Activated CD4-positive, alpha-beta T cell treated with anti-CD3 and anti-CD28 coated beads, Interleukin-10, Interleukin-2, amounts not matched to agents 100 ng/mL and 50 ng/mL, durations not matched to agents 16 hours and 8 hours (primary cell): Measurements from ENCODE around the gene SPDYE4.

ENCODE experiments used
- DNase-seq: peaks from one replicate; pipeline ENCODE4 v3.0.0-alpha.2; 2020

The SPDYE4 gene

DNA sequence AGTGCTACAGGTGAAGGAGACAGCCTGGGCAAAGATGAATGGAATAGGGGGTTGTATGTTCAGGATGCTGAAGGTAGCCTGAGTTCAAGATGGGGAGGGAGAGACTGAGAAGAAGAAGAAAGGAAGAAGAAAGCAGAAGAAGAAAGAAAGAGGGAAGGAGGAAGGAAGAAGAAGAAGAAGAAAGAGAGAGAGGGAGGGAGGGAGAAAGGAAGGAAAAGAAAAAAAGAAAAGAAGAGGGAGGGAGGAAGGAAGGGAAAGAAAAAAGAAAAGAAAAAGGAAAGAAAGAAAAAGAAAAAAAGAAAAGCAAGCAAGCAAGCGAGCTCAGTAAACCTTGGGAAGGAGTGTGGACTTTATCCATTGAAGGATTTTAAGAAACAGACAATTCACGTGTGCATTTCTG is 21.6 kb downstream of the SPDYE4 start:
- no peak for DNase-seq

DNA sequence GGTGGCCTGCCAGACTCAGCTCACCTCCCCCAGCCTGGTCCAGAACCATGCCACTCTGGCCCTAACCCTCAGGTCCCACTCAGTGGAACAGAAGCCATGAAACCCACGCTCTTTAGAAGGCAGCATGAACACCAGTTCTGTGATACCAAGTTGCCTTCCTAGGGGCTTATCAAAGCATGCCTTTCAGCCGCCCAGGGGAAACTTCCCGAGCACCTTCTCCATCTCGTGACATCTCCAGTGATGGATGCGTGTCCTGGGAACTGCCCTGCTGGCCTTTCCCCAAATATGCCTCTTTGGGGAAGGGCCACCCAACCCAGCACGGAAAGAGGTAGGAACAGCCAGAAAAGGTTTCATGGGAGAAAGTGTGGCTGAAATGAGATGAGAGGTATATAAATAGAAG is 22.0 kb downstream of the SPDYE4 start:
- no peak for DNase-seq

DNA sequence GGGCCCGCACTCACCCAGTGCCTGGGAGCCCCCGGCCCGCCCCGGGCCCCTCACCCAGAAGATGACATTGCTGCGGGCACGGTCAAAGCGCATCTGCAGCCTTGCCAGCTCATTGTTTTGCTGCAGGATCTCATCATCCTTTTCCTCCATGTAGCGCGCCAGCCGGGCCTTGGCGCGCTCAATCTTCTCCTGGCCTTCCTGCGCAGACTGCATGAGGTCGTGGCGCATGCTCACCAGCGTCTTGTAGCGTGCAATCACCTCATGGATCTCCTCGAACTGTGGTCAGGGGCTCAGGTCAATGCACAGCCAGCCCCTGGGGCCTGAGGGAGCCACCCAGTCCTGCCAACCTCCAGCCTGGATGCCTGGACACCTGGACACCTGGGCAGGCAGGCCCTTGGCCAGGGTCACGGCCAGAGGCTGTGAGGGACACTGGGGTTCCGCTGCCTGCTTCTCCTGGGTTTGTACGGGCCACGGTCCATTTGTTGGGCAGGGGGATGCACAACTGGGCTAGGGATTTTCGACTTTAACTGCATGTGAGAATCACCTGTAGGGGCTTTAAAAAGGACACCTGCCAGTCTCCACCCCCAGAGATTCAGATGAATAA is 22.9 kb downstream of the SPDYE4 start:
- DNase-seq: no peak

- DNase-seq: no peak
Observed at GRCh38 chr17:8734876-8735275, 23.5 kb downstream of the SPDYE4 start.

DNA sequence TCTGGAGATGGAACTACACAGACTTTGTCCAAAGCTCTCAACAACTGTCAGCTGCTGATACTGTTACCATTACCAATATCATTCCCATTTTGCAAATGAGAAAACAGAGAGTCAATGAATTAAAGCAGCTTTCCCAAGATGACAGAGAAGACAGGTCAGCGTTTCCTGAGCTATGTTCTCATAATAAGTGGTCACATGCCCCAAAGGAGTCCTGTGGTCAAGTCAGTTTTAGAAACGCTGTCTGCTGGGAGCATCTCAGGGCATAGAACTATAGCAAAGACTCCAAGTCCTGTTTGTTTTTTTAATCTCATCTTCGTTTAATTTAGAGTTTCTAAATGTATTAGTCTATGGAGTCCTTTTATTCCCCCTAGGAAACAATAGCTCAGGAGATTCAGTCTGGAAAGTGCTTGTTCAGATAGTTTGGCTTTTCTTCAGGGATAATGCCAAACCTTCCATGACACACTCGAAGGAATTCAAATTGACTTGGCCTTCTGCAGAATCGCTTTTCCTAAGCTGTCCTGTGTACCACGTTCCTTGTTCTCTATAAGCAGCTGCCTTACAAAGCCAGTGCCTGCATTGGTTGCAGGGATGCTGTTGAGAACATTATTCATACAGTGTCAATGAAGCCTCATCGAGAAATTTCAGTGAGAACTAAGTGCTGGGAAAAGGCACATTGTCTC is 25.8 kb downstream of the SPDYE4 start:
- DNase-seq: no peak

- DNase-seq: no peak
Observed at GRCh38 chr17:8729860-8730259, 28.5 kb downstream of the SPDYE4 start.

- no peak for DNase-seq
Observed at GRCh38 chr17:8729421-8729820, 28.9 kb downstream of the SPDYE4 start.

- no peak for DNase-seq
Observed at GRCh38 chr17:8728971-8729370, 29.4 kb downstream of the SPDYE4 start.

- no peak for DNase-seq
Observed at GRCh38 chr17:8728251-8728938, 30.0 kb downstream of the SPDYE4 start.

DNA sequence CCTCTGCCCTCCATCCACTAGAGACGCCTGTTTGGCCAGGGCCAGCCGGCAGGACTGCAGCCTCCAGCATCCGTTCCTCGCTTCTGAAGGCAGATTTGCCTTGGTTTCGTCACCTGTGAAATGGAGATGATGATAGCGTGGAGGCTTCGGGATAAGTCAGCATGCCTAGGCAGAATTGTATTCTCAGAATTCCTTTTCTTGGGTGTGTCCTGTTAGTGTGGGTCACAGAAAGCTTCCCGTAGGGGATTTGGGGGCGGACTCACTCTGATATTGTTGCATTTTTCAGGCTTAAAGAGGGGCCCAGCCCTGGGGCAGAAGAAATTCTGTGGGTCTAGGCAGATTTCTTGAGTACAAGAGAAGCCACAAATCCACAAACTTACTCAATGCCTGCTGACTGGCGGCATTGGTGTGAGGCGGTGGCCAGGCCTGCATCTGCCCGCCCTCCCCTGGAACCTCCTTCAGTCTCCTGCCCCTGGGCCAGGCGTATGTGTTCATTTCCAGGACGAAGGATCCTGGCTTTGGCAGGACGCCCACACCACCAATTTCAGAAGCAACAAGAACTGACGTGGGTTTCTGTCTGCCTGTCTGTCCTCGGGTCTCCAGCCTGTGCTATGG is 31.3 kb downstream of the SPDYE4 start:
- no peak for DNase-seq

GRCh38 chr17:8725881-8726876 is 32.2 kb downstream of the SPDYE4 start:
- DNase-seq: no peak

DNA sequence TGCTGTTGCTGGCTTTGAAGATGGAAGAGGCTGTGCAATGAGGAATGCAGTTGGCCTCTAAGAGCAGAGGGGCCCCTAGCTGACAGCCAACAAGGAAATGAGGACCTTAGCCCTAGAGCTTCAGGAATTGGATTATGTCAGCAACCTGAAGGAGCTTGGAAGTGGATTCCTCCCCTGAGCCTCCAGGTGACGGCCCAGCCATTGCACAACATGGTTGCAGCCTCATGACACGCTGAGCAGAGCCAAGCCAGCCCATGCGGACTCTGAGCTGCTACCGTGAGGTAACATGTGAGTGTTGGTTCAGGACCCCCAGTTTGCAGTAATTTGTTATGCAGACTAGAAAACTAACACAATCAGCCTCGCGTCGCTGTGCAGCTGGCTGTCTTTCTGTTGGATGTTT is 33.9 kb downstream of the SPDYE4 start:
- DNase-seq: no peak

- DNase-seq: no peak
Observed at GRCh38 chr17:8720596-8720995, 37.8 kb downstream of the SPDYE4 start.

DNA sequence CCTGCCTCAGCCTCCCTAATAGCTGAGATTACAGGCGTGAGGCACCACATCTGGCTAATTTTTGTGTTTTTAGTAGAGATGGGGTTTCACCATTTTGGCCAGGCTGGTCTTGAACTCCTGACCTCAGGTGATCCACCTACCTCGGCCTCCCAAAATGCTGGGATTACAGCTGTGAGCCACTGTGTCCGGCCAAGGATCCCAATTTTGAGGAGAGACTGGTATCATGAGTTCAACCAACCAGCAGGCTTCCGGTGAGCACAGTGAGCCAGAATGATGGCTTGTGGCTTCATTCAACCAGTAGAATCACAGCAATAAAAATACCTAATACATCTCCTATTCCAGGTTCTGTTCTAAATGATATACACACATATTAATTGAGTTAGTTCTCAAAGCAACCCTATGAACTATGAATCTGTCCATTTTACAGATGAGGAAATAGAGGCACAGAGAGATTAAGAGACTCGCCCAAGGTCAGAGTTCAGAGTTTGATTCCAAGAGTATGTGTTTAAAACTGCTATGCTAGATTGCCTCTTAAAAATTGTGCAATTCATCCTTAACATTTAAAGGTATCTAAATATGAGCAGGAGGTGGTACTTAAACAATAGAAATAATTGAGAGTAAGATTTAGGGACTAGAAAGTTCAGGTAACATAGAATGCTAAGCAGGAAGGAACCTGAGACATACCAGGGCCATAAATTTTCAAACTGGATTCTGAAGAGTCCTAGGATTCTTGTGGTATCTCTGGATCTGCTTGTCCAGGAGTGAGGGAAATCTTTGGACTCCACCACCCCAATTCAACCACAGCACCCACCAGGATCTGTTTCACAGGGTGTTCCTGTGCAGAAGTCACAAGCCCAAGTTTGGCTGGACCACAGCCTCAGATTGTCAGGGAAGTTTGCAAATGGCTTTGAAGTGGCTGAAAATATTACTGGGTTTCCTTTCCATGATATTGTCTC is 38.8 kb downstream of the SPDYE4 start:
- DNase-seq: no peak

- no peak for DNase-seq
Observed at GRCh38 chr17:8718001-8718563, 40.3 kb downstream of the SPDYE4 start.

- DNase-seq: no peak
Observed at GRCh38 chr17:8713878-8714277, 44.5 kb downstream of the SPDYE4 start.

- DNase-seq: no peak
Observed at GRCh38 chr17:8713315-8713714, 45.0 kb downstream of the SPDYE4 start.

- DNase-seq: no peak
Observed at GRCh38 chr17:8712698-8713097, 45.6 kb downstream of the SPDYE4 start.

DNA sequence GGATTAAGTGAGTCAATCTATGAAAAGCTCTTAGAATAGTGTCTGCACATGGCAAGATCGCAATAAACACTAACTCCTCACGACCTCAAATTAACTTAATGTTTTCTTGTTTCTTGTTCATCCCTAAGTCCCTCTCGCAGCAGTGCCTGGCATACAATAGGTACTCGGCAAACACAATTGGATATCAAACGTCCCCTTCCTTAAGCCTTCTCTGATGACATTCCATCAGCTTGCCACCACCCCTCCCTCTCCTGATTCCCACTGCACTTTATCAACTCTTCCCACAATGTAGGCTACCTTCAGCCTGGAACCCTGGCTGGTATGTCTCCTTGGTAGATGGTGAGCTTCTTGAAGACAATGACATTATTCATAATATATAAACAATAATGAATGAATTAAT is 47.1 kb downstream of the SPDYE4 start:
- DNase-seq: no peak

GRCh38 chr17:8710813-8711212 is 47.5 kb downstream of the SPDYE4 start:
- no peak for DNase-seq

DNA sequence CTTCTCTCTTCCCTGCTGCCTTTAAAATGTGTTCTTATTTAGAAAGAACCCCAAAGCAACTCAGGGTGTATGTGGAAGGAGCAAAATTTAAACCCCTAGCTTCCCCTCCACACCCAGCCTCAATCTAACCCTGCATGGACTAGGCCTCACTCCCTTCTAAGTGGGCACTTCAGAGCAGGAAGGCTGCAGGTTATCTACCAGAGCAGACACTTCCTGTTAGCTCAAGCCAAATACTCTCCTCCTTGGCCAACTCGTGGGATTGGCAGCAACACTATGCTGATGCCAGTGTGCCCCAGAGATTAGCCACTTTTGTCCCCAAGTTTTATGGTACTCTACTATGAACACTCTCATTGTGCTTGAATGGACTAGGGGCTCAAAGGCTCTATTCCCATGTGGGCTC is 49.3 kb downstream of the SPDYE4 start:
- no peak for DNase-seq
